HepG2 (cell line): ENCODE data around the gene ARPC3. TPM values are rescaled to one million over a fixed set of nuclear protein-coding genes. Genes with fewer than 3 reads are reported as not detected.
A peak's percentile ranks its signal among the peaks of the same experiment; 100 is the strongest.

Experiments
- BCL3 ChIP-seq: sonication (generic); formaldehyde crosslinking; IDR thresholded peaks from 2 replicates; pipeline ENCODE4 v1.5.1; 2020; ENCODE audit warnings: mild to moderate bottlenecking, missing genetic modification reagents, moderate library complexity
- CHCHD3 ChIP-seq: sonication (generic); formaldehyde crosslinking; IDR thresholded peaks from 2 replicates; pipeline ENCODE4 v1.8.0; 2022; ENCODE audit warnings: mild to moderate bottlenecking, missing genetic modification reagents, moderate library complexity
- FOSL2 ChIP-seq: sonication (generic); formaldehyde crosslinking; IDR thresholded peaks from 2 replicates; pipeline ENCODE4 v1.4.0; 2020; ENCODE audit warnings: missing genetic modification reagents
- JUN ChIP-seq: sonication (generic); formaldehyde crosslinking; IDR thresholded peaks from 2 replicates; pipeline ENCODE4 v1.4.0; 2020; ENCODE audit warnings: mild to moderate bottlenecking, missing genetic modification reagents
- KDM3A ChIP-seq: IDR thresholded peaks from 2 replicates; pipeline ENCODE4 v1.6.1; 2018; ENCODE audit warnings: low read depth, missing compliant biosample characterization
- LCORL ChIP-seq, 2 experiments: fragments of 450-650 bp in 1 of 2; sonication (generic) in 1 of 2; formaldehyde crosslinking in 1 of 2; IDR thresholded peaks; 2 replicates each; pipeline versions ENCODE4 v1.5.0 to v1.6.1; 2017 to 2020; ENCODE audit warnings: antibody characterized with exemption in 1 of 2, missing genetic modification reagents in 1 of 2
- MED13 ChIP-seq: sonication (generic); formaldehyde crosslinking; IDR thresholded peaks from 2 replicates; pipeline ENCODE4 v1.5.0; 2020; ENCODE audit warnings: missing genetic modification reagents
- MIER3 ChIP-seq: IDR thresholded peaks from 2 replicates; pipeline ENCODE4 v1.6.1; 2016; ENCODE audit warnings: missing compliant biosample characterization, borderline replicate concordance
- PAF1 ChIP-seq: IDR thresholded peaks from 2 replicates; pipeline ENCODE4 v1.6.1; 2016; ENCODE audit warnings: missing genetic modification reagents, missing compliant biosample characterization
- PATZ1 ChIP-seq: sonication (generic); formaldehyde crosslinking; IDR thresholded peaks from 2 replicates; pipeline ENCODE4 v1.4.0; 2020; ENCODE audit warnings: missing genetic modification reagents
- PCBP2 ChIP-seq: fragments of 200-400 bp; formaldehyde crosslinking; optimal IDR thresholded peaks from 2 replicates; pipeline ENCODE3; 2018; ENCODE audit warnings: low read length, low read depth; ENCODE audit not compliant: poor library complexity, severe bottlenecking
- SMAD3 ChIP-seq: sonication (generic); formaldehyde crosslinking; IDR thresholded peaks from 2 replicates; pipeline ENCODE4 v1.4.0; 2020; ENCODE audit warnings: missing genetic modification reagents
- U2AF2 ChIP-seq: fragments of 200-400 bp; formaldehyde crosslinking; IDR thresholded peaks from 2 replicates; pipeline ENCODE4 v1.6.1; 2017; ENCODE audit warnings: low read depth, mild to moderate bottlenecking, low read length
- ZMYM4 ChIP-seq: sonication (generic); formaldehyde crosslinking; IDR thresholded peaks from 2 replicates; pipeline ENCODE4 v1.8.1; 2023; ENCODE audit warnings: mild to moderate bottlenecking, missing genetic modification reagents
- ZNF124 ChIP-seq: sonication (generic); formaldehyde crosslinking; IDR thresholded peaks from 2 replicates; pipeline ENCODE4 v1.4.0; 2020; ENCODE audit warnings: missing genetic modification reagents
- ZNF335 ChIP-seq: sonication (generic); formaldehyde crosslinking; IDR thresholded peaks from 2 replicates; pipeline ENCODE4 v1.4.0; 2020; ENCODE audit warnings: missing genetic modification reagents
- ZNF572 ChIP-seq: sonication (generic); formaldehyde crosslinking; IDR thresholded peaks from 2 replicates; pipeline ENCODE4 v1.5.1; 2020; ENCODE audit warnings: mild to moderate bottlenecking, missing genetic modification reagents
- ZNF616 ChIP-seq: sonication (generic); formaldehyde crosslinking; IDR thresholded peaks from 2 replicates; pipeline ENCODE4 v1.5.0; 2020; ENCODE audit warnings: low read depth, mild to moderate bottlenecking, missing genetic modification reagents
- ZNF7 ChIP-seq: IDR thresholded peaks from 2 replicates; pipeline ENCODE4 v1.6.1; 2016; ENCODE audit warnings: missing biosample characterization, missing genetic modification reagents
- ZNF703 ChIP-seq: sonication (generic); formaldehyde crosslinking; IDR thresholded peaks from 2 replicates; pipeline ENCODE4 v1.5.1; 2020; ENCODE audit warnings: missing genetic modification reagents, mild to moderate bottlenecking, moderate library complexity, borderline replicate concordance
- ZNF709 ChIP-seq: sonication (generic); formaldehyde crosslinking; IDR thresholded peaks from 2 replicates; pipeline ENCODE4 v1.5.0; 2020; ENCODE audit warnings: mild to moderate bottlenecking, missing genetic modification reagents
- ZNF713 ChIP-seq: sonication (generic); formaldehyde crosslinking; IDR thresholded peaks from 2 replicates; pipeline ENCODE4 v1.4.0; 2020; ENCODE audit warnings: mild to moderate bottlenecking, missing genetic modification reagents
- ZNF724P ChIP-seq: sonication (generic); formaldehyde crosslinking; IDR thresholded peaks from 2 replicates; pipeline ENCODE4 v1.8.0; 2022; ENCODE audit warnings: missing genetic modification reagents, borderline replicate concordance
- ZNF737 ChIP-seq: sonication (generic); formaldehyde crosslinking; IDR thresholded peaks from 2 replicates; pipeline ENCODE4 v1.5.0; 2020; ENCODE audit warnings: missing genetic modification reagents, mild to moderate bottlenecking, borderline replicate concordance
- polyA plus RNA-seq, 8 experiments: library from polyadenylated mRNA; depleted of rRNA in 3 of 8; stranded (reverse) in 7 of 8; unstranded in 1 of 8; fragments of >200 nt; fragmentation: Illumina TruSeq in 4 of 8; extraction: Trizol in 4 of 8; gene quantifications; 2 replicates each; pipeline versions ENCODE4 v1.2.1 to v1.2.3, GENCODE V29; 2011 to 2016; ENCODE audit warnings: low read depth in 4 of 8, missing spikeins in 1 of 8, mixed read lengths in 1 of 8; ENCODE audit not compliant: insufficient read depth in 1 of 8
- total RNA-seq, 5 experiments: library from RNA; depleted of rRNA; stranded (reverse); fragments of >200 nt; fragmentation: Illumina TruSeq; extraction: Trizol; gene quantifications; 2 replicates each; pipeline ENCODE4 v1.2.3, GENCODE V29; 2016; ENCODE audit warnings: low read depth in 1 of 5
- TF ChIP-seq, protein P1 (sequence below): sonication (generic); formaldehyde crosslinking; IDR thresholded peaks from 2 replicates; pipeline ENCODE4 v1.4.0; 2020; ENCODE audit warnings: missing genetic modification reagents, borderline replicate concordance

The ARPC3 gene
- total and polyA plus RNA-seq, 2 of the 13 experiments (the other 11 are each of a cell fraction or from before 2014, with no cell fraction given), result 32.7 to 234 TPM

- TF ChIP-seq LCORL (IDR thresholded peaks at IDR 0.05) (no peak), LCORL (CRISPR knock-in tag; IDR thresholded peaks at IDR 0.05) (no peak), MIER3 (CRISPR knock-in tag) (peak; percentile 12; the same call in 1 of the 2 replicates), PCBP2 (no peak), BCL3 (CRISPR knock-in tag) (0 out of 2 replicates have a peak, but pooled peaks have one; percentile 67), MED13 (CRISPR knock-in tag) (no peak), ZNF124 (CRISPR knock-in tag) (peak; percentile 88), ZNF737 (CRISPR knock-in tag) (0 out of 2 replicates have a peak, but pooled peaks have one; percentile 64), ZNF724P (CRISPR knock-in tag) (peak; percentile 43; the same call in 1 of the 2 replicates), PAF1 (CRISPR knock-in tag) (no peak), U2AF2 (no peak), ZNF709 (CRISPR knock-in tag) (peak; percentile 32; the same call in 1 of the 2 replicates), ZNF703 (CRISPR knock-in tag) (peak; percentile 84), SMAD3 (CRISPR knock-in tag) (peak; percentile 53; the same call in 1 of the 2 replicates), FOSL2 (CRISPR knock-in tag) (0 out of 2 replicates have a peak, but pooled peaks have one; percentile 20), ZNF713 (CRISPR knock-in tag) (no peak), PATZ1 (CRISPR knock-in tag) (no peak), ZNF335 (CRISPR knock-in tag) (peak; percentile 100), KDM3A (CRISPR knock-in tag) (no peak), ZMYM4 (peak; percentile 56), JUN (CRISPR knock-in tag) (0 out of 2 replicates have a peak, but pooled peaks have one; percentile 5), ZNF572 (CRISPR knock-in tag) (no peak), ZNF7 (CRISPR knock-in tag) (no peak), ZNF616 (no peak; the same call in 1 of the 2 replicates), CHCHD3 (CRISPR knock-in tag) (no peak)
- TF ChIP-seq, protein P1, sequence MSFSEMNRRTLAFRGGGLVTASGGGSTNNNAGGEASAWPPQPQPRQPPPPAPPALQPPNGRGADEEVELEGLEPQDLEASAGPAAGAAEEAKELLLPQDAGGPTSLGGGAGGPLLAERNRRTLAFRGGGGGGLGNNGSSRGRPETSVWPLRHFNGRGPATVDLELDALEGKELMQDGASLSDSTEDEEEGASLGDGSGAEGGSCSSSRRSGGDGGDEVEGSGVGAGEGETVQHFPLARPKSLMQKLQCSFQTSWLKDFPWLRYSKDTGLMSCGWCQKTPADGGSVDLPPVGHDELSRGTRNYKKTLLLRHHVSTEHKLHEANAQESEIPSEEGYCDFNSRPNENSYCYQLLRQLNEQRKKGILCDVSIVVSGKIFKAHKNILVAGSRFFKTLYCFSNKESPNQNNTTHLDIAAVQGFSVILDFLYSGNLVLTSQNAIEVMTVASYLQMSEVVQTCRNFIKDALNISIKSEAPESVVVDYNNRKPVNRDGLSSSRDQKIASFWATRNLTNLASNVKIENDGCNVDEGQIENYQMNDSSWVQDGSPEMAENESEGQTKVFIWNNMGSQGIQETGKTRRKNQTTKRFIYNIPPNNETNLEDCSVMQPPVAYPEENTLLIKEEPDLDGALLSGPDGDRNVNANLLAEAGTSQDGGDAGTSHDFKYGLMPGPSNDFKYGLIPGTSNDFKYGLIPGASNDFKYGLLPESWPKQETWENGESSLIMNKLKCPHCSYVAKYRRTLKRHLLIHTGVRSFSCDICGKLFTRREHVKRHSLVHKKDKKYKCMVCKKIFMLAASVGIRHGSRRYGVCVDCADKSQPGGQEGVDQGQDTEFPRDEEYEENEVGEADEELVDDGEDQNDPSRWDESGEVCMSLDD (CRISPR knock-in tag), result no peak; the same call in 1 of the 2 replicates
These were observed 46.8 kb downstream of the ARPC3 start, which contains the start of gene ANAPC7 (continued) for GRCh38 chr12:110403146-110403975.
